Nephron (organoid): ENCODE results near the gene TMED6.
"Not testable (repeated sequence)": the region's sequence is repeated elsewhere in the genome, so short reads cannot be mapped to it uniquely, and the experiment has no call there.

Experiments
- H3K27ac Mint-ChIP-seq, 3 experiments: 2 replicates each; pipeline ENCODE4 v1.8.0; 2020; ENCODE audit warnings: mixed read lengths in 3 of 3, mild to moderate bottlenecking in 2 of 3, moderate library complexity in 1 of 3
- H3K27me3 Mint-ChIP-seq: 2 replicates; pipeline ENCODE4 v1.8.0; 2021; ENCODE audit warnings: low read depth, mild to moderate bottlenecking, moderate library complexity, mixed read lengths
- H3K36me3 Mint-ChIP-seq: 2 replicates; pipeline ENCODE4 v1.8.0; 2020; ENCODE audit warnings: low read depth, mixed read lengths
- H3K4me1 Mint-ChIP-seq: 2 replicates; pipeline ENCODE4 v1.8.0; 2020; ENCODE audit warnings: mixed read lengths
- H3K4me3 Mint-ChIP-seq, 3 experiments: 2 replicates each; pipeline ENCODE4 v1.8.0; 2020; ENCODE audit warnings: mild to moderate bottlenecking in 3 of 3, mixed read lengths in 3 of 3, moderate library complexity in 2 of 3
- H3K9me3 Mint-ChIP-seq: 2 replicates; pipeline ENCODE4 v1.8.0; 2020; ENCODE audit warnings: mixed read lengths
- TF ChIP-seq, protein P1 (sequence below), 3 experiments: fragments of 200-600 bp; sonication (generic); IDR thresholded peaks; one replicate each; pipeline ENCODE4 v1.5.0; 2021; ENCODE audit warnings: antibody characterized with exemption in 3 of 3; ENCODE audit not compliant: unreplicated experiment in 3 of 3

The TMED6 gene

GRCh38 chr16:69306031-69306430 is 45.6 kb downstream of the TMED6 start:
- Mint-ChIP-seq H3K4me1 (no peaks in the 10 kb centered on the region), H3K4me3 (no peak overlapping the region), H3K27ac (no peak overlapping the region), H3K36me3 (peaks cover 16% of the 10 kb centered on the region), H3K9me3 (no peaks in the 10 kb centered on the region), H3K27me3 (no peaks in the 10 kb centered on the region)
- TF ChIP-seq, protein P1, sequence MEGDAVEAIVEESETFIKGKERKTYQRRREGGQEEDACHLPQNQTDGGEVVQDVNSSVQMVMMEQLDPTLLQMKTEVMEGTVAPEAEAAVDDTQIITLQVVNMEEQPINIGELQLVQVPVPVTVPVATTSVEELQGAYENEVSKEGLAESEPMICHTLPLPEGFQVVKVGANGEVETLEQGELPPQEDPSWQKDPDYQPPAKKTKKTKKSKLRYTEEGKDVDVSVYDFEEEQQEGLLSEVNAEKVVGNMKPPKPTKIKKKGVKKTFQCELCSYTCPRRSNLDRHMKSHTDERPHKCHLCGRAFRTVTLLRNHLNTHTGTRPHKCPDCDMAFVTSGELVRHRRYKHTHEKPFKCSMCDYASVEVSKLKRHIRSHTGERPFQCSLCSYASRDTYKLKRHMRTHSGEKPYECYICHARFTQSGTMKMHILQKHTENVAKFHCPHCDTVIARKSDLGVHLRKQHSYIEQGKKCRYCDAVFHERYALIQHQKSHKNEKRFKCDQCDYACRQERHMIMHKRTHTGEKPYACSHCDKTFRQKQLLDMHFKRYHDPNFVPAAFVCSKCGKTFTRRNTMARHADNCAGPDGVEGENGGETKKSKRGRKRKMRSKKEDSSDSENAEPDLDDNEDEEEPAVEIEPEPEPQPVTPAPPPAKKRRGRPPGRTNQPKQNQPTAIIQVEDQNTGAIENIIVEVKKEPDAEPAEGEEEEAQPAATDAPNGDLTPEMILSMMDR (IDR thresholded peaks at IDR 0.05; ENCODE audit: unreplicated experiment in 3 of 3) = no peak

- peak overlapping the region in 1 of 3 experiments; percentile 16 for H3K27ac Mint-ChIP-seq
- H3K4me3 Mint-ChIP-seq = no peak overlapping the region
- H3K27me3 Mint-ChIP-seq = no peaks in the 10 kb centered on the region
- H3K4me1 Mint-ChIP-seq = no peaks in the 10 kb centered on the region
- H3K36me3 Mint-ChIP-seq = peaks cover 34% of the 10 kb centered on the region
- no peaks in the 10 kb centered on the region for H3K9me3 Mint-ChIP-seq
- TF ChIP-seq, protein P1 (IDR thresholded peaks at IDR 0.05; ENCODE audit: unreplicated experiment in 3 of 3) = no peak
These were observed 49.3 kb downstream of the TMED6 start for GRCh38 chr16:69302301-69302700.

DNA sequence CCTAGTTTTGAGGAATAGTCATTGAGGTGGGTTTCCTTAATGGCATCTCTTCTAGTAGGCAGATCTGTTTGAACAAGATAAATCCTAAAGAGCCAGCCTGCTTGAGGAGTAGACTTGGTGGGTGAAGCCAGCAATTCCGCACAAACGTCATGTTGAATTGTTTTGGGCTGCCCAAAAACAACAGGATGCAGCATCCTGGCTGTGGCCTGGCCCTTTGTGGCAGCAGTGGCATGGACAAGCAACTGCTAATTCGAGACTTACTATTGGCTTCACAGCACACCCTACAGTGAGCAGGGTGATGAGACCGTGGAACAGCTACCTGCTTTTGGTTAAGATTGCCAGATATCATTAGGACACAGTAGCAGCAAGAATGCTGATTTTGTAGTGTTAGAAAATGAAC is 49.7 kb downstream of the TMED6 start:
- Mint-ChIP-seq H3K9me3 (no peaks in the 10 kb centered on the region), H3K27me3 (no peaks in the 10 kb centered on the region), H3K27ac (no peak overlapping the region), H3K4me1 (no peaks in the 10 kb centered on the region), H3K4me3 (no peak overlapping the region), H3K36me3 (peaks cover 34% of the 10 kb centered on the region)
- TF ChIP-seq, protein P1 (IDR thresholded peaks at IDR 0.05; ENCODE audit: unreplicated experiment in 3 of 3) = no peak

DNA sequence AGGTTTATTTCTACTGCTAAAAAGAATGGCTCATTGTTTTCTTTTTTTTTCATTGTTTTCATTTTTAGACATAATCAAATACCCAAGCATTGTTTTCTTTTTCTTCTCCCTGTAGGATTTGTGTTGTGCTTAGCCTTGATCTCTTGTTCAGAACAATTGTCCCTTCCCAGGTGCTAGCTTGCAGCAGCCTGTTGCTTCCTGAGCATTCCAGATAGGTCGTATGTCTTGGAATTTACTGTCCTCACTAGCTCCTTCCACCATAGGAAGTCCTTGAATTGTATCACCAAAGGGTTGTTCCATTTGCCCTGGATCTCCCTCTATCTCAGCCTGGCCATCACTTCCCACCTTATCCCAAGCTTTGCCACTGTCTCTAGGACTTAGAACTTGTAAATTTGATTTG is 50.4 kb downstream of the TMED6 start:
- no peaks in the 10 kb centered on the region for H3K4me1 Mint-ChIP-seq
- H3K9me3 Mint-ChIP-seq = no peaks in the 10 kb centered on the region
- TF ChIP-seq, protein P1 (IDR thresholded peaks at IDR 0.05; ENCODE audit: unreplicated experiment in 3 of 3) = no peak
- peaks cover 36% of the 10 kb centered on the region for H3K36me3 Mint-ChIP-seq
- H3K4me3 Mint-ChIP-seq = no peak overlapping the region
- H3K27ac Mint-ChIP-seq = no peak overlapping the region
- no peaks in the 10 kb centered on the region for H3K27me3 Mint-ChIP-seq

- H3K36me3 Mint-ChIP-seq = peaks cover 34% of the 10 kb centered on the region
- no peaks in the 10 kb centered on the region for H3K27me3 Mint-ChIP-seq
- H3K9me3 Mint-ChIP-seq = no peaks in the 10 kb centered on the region
- no peak overlapping the region for H3K4me3 Mint-ChIP-seq
- TF ChIP-seq, protein P1 (IDR thresholded peaks at IDR 0.05; ENCODE audit: unreplicated experiment in 3 of 3) = no peak
- H3K4me1 Mint-ChIP-seq = no peaks in the 10 kb centered on the region
- no peak overlapping the region for H3K27ac Mint-ChIP-seq
These were observed 53.3 kb downstream of the TMED6 start for GRCh38 chr16:69298261-69298660.

DNA sequence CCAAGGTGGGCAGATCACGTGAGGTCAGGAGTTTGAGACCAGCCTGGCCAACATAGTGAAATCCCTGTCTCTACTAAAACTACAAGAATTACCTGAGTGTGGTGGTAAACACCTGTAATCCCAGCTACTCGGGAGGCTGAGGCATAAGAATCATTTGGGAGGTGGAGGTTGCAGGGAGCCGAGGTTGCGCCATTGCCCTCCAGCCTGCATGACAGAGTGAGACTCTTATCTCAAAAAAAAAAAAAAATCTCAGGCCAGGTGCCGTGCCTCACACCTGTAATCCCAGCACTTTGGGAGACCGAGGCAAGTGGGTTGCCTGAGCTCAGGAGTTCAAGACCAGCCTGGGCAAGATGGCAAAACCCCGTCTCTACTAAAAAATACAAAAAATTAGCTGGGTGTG is 54.8 kb downstream of the TMED6 start:
- H3K27ac Mint-ChIP-seq, H3K4me3 Mint-ChIP-seq, H3K9me3 Mint-ChIP-seq, H3K27me3 Mint-ChIP-seq, H3K4me1 Mint-ChIP-seq: not testable (repeated sequence)
- H3K36me3 Mint-ChIP-seq = peaks cover 28% of the 10 kb centered on the region
